PC-9 (cell line): ENCODE results near the gene MAGI2. TPM values are rescaled to one million over a fixed set of nuclear protein-coding genes. Genes with fewer than 3 reads are reported as not detected.

Experiments
- BruUV-seq: library from RNA; stranded (reverse); fragments of 400-500 nt; replicated peaks from 2 replicates; lab custom pipeline; 2021; lab: Mats Ljungman, UMichigan
- CTCF ChIA-PET: fragments of 300-600 bp; sonication (Branson Sonifier 250); formaldehyde crosslinking; loops from one replicate; lab custom pipeline; 2022; ENCODE audit warnings: antibody characterized with exemption; lab: Charles Lee
- POLR2A ChIA-PET: fragments of 300-600 bp; sonication (Branson Sonifier 250); formaldehyde crosslinking; loops from one replicate; lab custom pipeline; 2022; ENCODE audit warnings: antibody characterized with exemption; ENCODE audit not compliant: unreplicated experiment; lab: Charles Lee
- DNase-seq, 2 experiments: peaks; one replicate each; pipeline versions ENCODE4 v3.0.0 to v3.0.0-alpha.2; 2015 to 2022; ENCODE audit warnings: mixed read lengths in 1 of 2
- H2AFZ ChIP-seq: fragments of 200-600 bp; sonication (generic); 2 replicates; pipeline ENCODE4 v1.8.1; 2017; ENCODE audit warnings: antibody characterized with exemption
- H3F3A ChIP-seq: fragments of 200-600 bp; sonication (generic); 2 replicates; pipeline ENCODE4 v1.8.1; 2017; ENCODE audit warnings: antibody characterized with exemption, mild to moderate bottlenecking, low read depth; ENCODE audit not compliant: insufficient read depth
- H3K27ac ChIP-seq: fragments of 200-600 bp; sonication (generic); 2 replicates; pipeline ENCODE4 v1.6.1; 2016; ENCODE audit warnings: mixed run types
- H3K27me3 ChIP-seq: fragments of 200-600 bp; sonication (generic); 2 replicates; pipeline ENCODE4 v1.6.1; 2016; ENCODE audit warnings: low read depth, mixed run types; ENCODE audit not compliant: insufficient read depth
- H3K36me3 ChIP-seq: fragments of 200-600 bp; sonication (generic); 2 replicates; pipeline ENCODE4 v1.6.1; 2016; ENCODE audit warnings: low read depth, mixed run types
- H3K4me1 ChIP-seq: fragments of 200-600 bp; sonication (generic); replicated peaks from 2 replicates; pipeline ENCODE4 v1.6.1; 2016; ENCODE audit warnings: mixed run types; ENCODE audit not compliant: insufficient read depth
- H3K4me2 ChIP-seq: fragments of 200-600 bp; sonication (generic); 2 replicates; pipeline ENCODE4 v1.6.1; 2017; ENCODE audit warnings: mixed run types
- H3K4me3 ChIP-seq: fragments of 200-600 bp; sonication (generic); 2 replicates; pipeline ENCODE4 v1.6.1; 2016; ENCODE audit warnings: mixed run types
- H3K79me2 ChIP-seq: fragments of 200-600 bp; sonication (generic); 2 replicates; pipeline ENCODE4 v1.6.1; 2017; ENCODE audit warnings: low read depth, mixed run types
- H3K9me2 ChIP-seq: fragments of 200-600 bp; sonication (generic); 2 replicates; pipeline ENCODE4 v1.8.1; 2017; ENCODE audit warnings: mild to moderate bottlenecking; ENCODE audit not compliant: insufficient read depth
- H3K9me3 ChIP-seq: fragments of 200-600 bp; sonication (generic); 2 replicates; pipeline ENCODE4 v1.8.1; 2016; ENCODE audit warnings: low read depth; ENCODE audit not compliant: insufficient read depth
- H4K20me1 ChIP-seq: fragments of 200-600 bp; sonication (generic); 2 replicates; pipeline ENCODE4 v1.8.1; 2017; ENCODE audit not compliant: insufficient read depth
- EZH2 ChIP-seq: fragments of 200-600 bp; sonication (generic); IDR thresholded peaks from 2 replicates; pipeline ENCODE4 v1.8.0; 2017; ENCODE audit warnings: antibody characterized with exemption, low read depth
- intact Hi-C: fragments of 100-400 bp; cut with micrococcal nuclease; formaldehyde crosslinking; loops from one replicate; pipeline ENCODE4 v1.10.0; 2022; ENCODE audit not compliant: unreplicated experiment
- total RNA-seq: library from RNA; stranded (reverse); gene quantifications from 2 replicates; pipeline ENCODE4 v1.2.3, GENCODE V29; 2021
- TF ChIP-seq, protein P1 (sequence below): fragments of 200-600 bp; sonication (generic); conservative IDR thresholded peaks from 2 replicates; pipeline ENCODE4 v1.6.1; 2017; ENCODE audit warnings: mixed run types, antibody characterized with exemption, mild to moderate bottlenecking, moderate library complexity

The MAGI2 gene
- total RNA-seq, 1 experiment from 2014 or later, result 0.92 TPM

GRCh38 chr7:78501064-78501463 lies 952.4 kb downstream of the MAGI2 start:
- no peak for DNase-seq
- POLR2A ChIA-PET, result interaction anchor here (0.6 to 0.7 kb wide), 2 partner anchors 34 to 454 kb away, joined by 3 to 4 read pairs; no protein-coding TSS in a partner anchor
- Histone ChIP-seq H3K4me3 (no peak overlapping the region), H3K36me3 (no peaks in the 10 kb centered on the region), H3F3A (no peaks in the 10 kb centered on the region), H3K4me2 (no peak overlapping the region), H3K4me1 (no peaks in the 10 kb centered on the region), H3K79me2 (no peaks in the 10 kb centered on the region), H3K9me3 (no peaks in the 10 kb centered on the region), H3K27ac (no peak overlapping the region), H3K9me2 (no peaks in the 10 kb centered on the region), H4K20me1 (no peaks in the 10 kb centered on the region), H3K27me3 (no peaks in the 10 kb centered on the region), H2AFZ (no peak overlapping the region)
- no TSS peak for BruUV-seq
- CTCF ChIA-PET, result no interaction called here
- TF ChIP-seq EZH2, result no peak
- TF ChIP-seq, protein P1, sequence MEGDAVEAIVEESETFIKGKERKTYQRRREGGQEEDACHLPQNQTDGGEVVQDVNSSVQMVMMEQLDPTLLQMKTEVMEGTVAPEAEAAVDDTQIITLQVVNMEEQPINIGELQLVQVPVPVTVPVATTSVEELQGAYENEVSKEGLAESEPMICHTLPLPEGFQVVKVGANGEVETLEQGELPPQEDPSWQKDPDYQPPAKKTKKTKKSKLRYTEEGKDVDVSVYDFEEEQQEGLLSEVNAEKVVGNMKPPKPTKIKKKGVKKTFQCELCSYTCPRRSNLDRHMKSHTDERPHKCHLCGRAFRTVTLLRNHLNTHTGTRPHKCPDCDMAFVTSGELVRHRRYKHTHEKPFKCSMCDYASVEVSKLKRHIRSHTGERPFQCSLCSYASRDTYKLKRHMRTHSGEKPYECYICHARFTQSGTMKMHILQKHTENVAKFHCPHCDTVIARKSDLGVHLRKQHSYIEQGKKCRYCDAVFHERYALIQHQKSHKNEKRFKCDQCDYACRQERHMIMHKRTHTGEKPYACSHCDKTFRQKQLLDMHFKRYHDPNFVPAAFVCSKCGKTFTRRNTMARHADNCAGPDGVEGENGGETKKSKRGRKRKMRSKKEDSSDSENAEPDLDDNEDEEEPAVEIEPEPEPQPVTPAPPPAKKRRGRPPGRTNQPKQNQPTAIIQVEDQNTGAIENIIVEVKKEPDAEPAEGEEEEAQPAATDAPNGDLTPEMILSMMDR, result no peak
- intact Hi-C loops, result no loop called here

DNA sequence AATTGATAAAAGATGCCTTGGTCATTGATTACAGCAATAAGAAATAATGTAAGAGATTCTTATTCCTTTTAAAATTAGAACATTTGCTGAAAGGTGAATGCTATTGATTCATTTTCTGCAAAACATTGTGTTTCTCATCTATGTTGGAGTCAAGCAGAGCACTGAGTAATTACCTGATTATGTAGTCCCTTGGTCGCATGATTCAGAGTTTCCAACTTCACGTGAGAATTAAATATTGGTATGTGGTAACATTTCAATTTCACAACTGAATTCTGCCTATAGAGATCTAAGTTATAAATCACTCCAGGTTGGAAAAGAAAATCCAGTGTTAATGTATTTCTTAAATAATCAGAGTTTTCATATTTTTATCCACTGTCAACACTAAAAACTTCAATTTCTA lies 953.5 kb downstream of the MAGI2 start:
- POLR2A ChIA-PET, result no interaction called here
- H3F3A ChIP-seq, result no peaks in the 10 kb centered on the region

GRCh38 chr7:78499283-78499682 lies 954.2 kb downstream of the MAGI2 start:
- H3K9me3 ChIP-seq, result no peaks in the 10 kb centered on the region
- TF ChIP-seq EZH2, result no peak
- intact Hi-C loops, result no loop called here
- H3K4me2 ChIP-seq, result no peak overlapping the region
- H3K4me1 ChIP-seq, result no peaks in the 10 kb centered on the region
- no peaks in the 10 kb centered on the region for H3K27me3 ChIP-seq
- no TSS peak for BruUV-seq
- H3K36me3 ChIP-seq, result no peaks in the 10 kb centered on the region
- ChIA-PET POLR2A (no interaction called here), CTCF (no interaction called here)
- no peak overlapping the region for H2AFZ ChIP-seq
- no peaks in the 10 kb centered on the region for H3K9me2 ChIP-seq
- DNase-seq, result no peak
- no peaks in the 10 kb centered on the region for H3F3A ChIP-seq
- H3K79me2 ChIP-seq, result no peaks in the 10 kb centered on the region
- no peaks in the 10 kb centered on the region for H4K20me1 ChIP-seq
- H3K4me3 ChIP-seq, result no peak overlapping the region
- H3K27ac ChIP-seq, result no peak overlapping the region

More for the DNA sequence above, 953.5 kb downstream of the MAGI2 start:
- CTCF ChIA-PET, result no interaction called here
- Histone ChIP-seq H2AFZ (no peak overlapping the region), H3K4me2 (no peak overlapping the region), H3K79me2 (no peaks in the 10 kb centered on the region), H3K27ac (no peak overlapping the region), H3K36me3 (no peaks in the 10 kb centered on the region), H3K27me3 (no peaks in the 10 kb centered on the region), H4K20me1 (no peaks in the 10 kb centered on the region), H3K4me3 (no peak overlapping the region), H3K4me1 (no peaks in the 10 kb centered on the region), H3K9me3 (no peaks in the 10 kb centered on the region), H3K9me2 (no peaks in the 10 kb centered on the region)
- intact Hi-C loops, result no loop called here
- no peak for DNase-seq
- TF ChIP-seq, protein P1, result no peak
- TF ChIP-seq EZH2, result no peak
- BruUV-seq, result no TSS peak
